ENCODE data around the gene FBL. TPM values are rescaled to one million over a fixed set of nuclear protein-coding genes. Genes with fewer than 3 reads are reported as not detected.
A peak's percentile ranks its signal among the peaks of the same experiment; 100 is the strongest.

FBL gene
- total RNA-seq, 1 donor from 2014 or later = 135 TPM

DNA sequence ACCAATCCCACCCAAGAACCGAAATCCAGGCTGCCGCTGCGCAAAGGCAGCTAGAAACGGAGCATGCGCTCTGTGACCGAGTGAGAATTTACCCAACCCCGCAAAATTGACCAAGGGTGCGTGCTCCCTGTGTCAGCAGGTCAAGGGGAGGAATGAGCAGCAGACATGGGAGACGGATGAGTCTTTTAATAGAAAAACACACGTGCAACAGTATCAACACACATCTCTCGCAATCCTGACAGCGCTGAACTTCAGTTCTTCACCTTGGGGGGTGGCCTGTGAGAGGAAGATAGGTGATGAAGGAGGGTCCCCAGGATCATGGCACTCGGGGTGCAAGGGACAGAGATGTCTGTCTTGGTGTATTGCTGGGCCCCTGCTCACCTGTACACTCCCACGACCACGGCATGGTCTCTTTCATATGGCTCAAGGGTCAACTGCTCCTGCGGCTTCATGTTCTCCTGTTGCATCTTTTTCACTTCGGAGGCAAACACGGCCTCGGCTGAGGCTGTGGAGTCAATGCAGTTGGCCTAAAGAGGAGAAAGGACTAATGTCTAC, 11.8 kb downstream of the FBL start:
- Histone ChIP-seq H3K9ac (ENCODE audit: low read length) (no peak overlapping the region), H4K20me1 (ENCODE audit: insufficient read depth, low read length) (peaks cover 16% of the 10 kb centered on the region), H3K9me3 (ENCODE audit: insufficient read depth, low read depth, low read length) (no peaks in the 10 kb centered on the region), H3K27me3 (ENCODE audit: insufficient read depth, low read length) (no peaks in the 10 kb centered on the region), H3K4me3 (ENCODE audit: insufficient read depth, low read depth, low read length) (no peak overlapping the region), H3K4me1 (ENCODE audit: insufficient read depth, low read length) (peaks cover 6% of the 10 kb centered on the region), H2AFZ (ENCODE audit: low read depth, low read length) (peak overlapping the region; percentile 91), H3K79me2 (ENCODE audit: insufficient read depth, low read length) (peaks cover 38% of the 10 kb centered on the region), H3K27ac (ENCODE audit: low read depth, low read length) (no peak overlapping the region), H3K36me3 (ENCODE audit: insufficient read depth, low read length) (peaks cover 54% of the 10 kb centered on the region), H3K4me2 (ENCODE audit: low read length) (peak overlapping the region; percentile 92)
- peak overlapping the region; percentile 82 for H3K4me3 Mint-ChIP-seq (ENCODE audit: unreplicated experiment)
- DNase-seq (ENCODE audit: low read depth) (no peak), FAIRE-seq (no peak)
- TF ChIP-seq CTCF (IDR thresholded peaks at IDR 0.05; ENCODE audit: insufficient read depth, low read depth, low read length) (no peak), EZH2 (IDR thresholded peaks at IDR 0.05; ENCODE audit: insufficient read depth, low read length) (no peak)
- peaks cover 2% of the 10 kb centered on the region for H3K9me3 Mint-ChIP-seq (ENCODE audit: unreplicated experiment)
- peaks cover 21% of the 10 kb centered on the region for H3K36me3 Mint-ChIP-seq (ENCODE audit: low read depth, unreplicated experiment)
- H3K27ac Mint-ChIP-seq (ENCODE audit: unreplicated experiment) = peak overlapping the region; percentile 70
- no peaks in the 10 kb centered on the region for H3K27me3 Mint-ChIP-seq (ENCODE audit: low read depth, unreplicated experiment)
- peaks cover 17% of the 10 kb centered on the region for H3K4me1 Mint-ChIP-seq (ENCODE audit: low read depth, unreplicated experiment)

DNA sequence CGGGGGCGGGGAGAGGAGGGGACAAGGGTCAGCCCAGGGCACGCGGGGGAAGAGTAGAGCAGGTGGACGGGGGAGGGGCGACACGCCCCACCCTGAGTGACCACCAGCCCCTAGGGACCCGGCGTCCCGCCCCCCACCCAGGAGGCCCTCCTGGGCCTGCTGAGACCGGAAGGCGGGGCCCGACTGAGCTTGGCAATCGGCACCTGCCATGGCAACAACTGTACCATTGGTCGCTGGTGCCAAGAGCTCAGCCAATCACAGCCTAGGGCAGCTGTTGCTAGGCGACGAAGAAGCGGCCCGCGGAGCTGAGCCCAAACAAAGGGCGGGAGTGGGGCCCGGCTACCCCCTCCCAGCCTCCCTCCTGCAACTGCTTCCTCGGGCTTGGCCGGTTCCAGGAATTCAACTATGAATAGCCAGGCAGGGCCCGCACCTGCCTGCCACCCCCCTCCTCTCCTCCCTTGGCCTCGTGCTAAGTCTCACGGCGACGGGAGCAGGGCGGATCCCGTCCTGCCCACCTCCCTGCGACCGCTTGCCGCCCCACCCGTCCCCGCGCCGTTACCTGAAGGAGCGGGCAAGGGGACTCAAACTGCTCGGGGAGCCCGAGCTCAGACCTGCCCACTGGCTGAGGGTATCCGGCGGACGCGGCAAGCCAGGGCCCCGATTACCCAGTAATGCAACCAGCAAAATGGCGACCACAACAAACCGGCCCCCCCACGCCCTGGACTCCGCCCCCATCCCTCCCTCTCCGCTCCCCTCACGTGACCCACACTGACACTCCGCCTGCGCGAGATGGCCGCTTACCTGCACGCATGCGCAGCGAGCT, 12.5 kb downstream of the FBL start, which contains the start of gene DYRK1B:
DYRK1B (minus strand) TSS at position 699 of the 823 bp plus-strand sequence. CDS start 2,295 bp downstream, outside the sequence.
- Histone ChIP-seq H3K27ac (ENCODE audit: low read depth, low read length) (peak within 1 kb of the TSS; percentile 96), H3K4me1 (ENCODE audit: insufficient read depth, low read length) (peaks cover 6% of the 10 kb centered on the region), H3K79me2 (ENCODE audit: insufficient read depth, low read length) (peaks cover 31% of the 10 kb centered on the region), H2AFZ (ENCODE audit: low read depth, low read length) (peak within 1 kb of the TSS; percentile 91), H3K9me3 (ENCODE audit: insufficient read depth, low read depth, low read length) (no peaks in the 10 kb centered on the region), H3K27me3 (ENCODE audit: insufficient read depth, low read length) (no peaks in the 10 kb centered on the region), H3K36me3 (ENCODE audit: insufficient read depth, low read length) (peaks cover 50% of the 10 kb centered on the region), H4K20me1 (ENCODE audit: insufficient read depth, low read length) (peaks cover 12% of the 10 kb centered on the region), H3K4me3 (ENCODE audit: insufficient read depth, low read depth, low read length) (peak within 1 kb of the TSS; percentile 78), H3K4me2 (ENCODE audit: low read length) (peak within 1 kb of the TSS; percentile 92), H3K9ac (ENCODE audit: low read length) (peak within 1 kb of the TSS; percentile 98)
- peak within 1 kb of the TSS; percentile 94 for H3K4me3 Mint-ChIP-seq (ENCODE audit: unreplicated experiment)
- peak within 1 kb of the TSS; percentile 93 for H3K27ac Mint-ChIP-seq (ENCODE audit: unreplicated experiment)
- H3K4me1 Mint-ChIP-seq (ENCODE audit: low read depth, unreplicated experiment) = peaks cover 17% of the 10 kb centered on the region
- H3K36me3 Mint-ChIP-seq (ENCODE audit: low read depth, unreplicated experiment) = peaks cover 26% of the 10 kb centered on the region
- DNase-seq (ENCODE audit: low read depth) = peak; percentile 87
- FAIRE-seq = no peak
- peaks cover 2% of the 10 kb centered on the region for H3K9me3 Mint-ChIP-seq (ENCODE audit: unreplicated experiment)
- no peaks in the 10 kb centered on the region for H3K27me3 Mint-ChIP-seq (ENCODE audit: low read depth, unreplicated experiment)
- TF ChIP-seq CTCF (IDR thresholded peaks at IDR 0.05; ENCODE audit: insufficient read depth, low read depth, low read length) (no peak), EZH2 (IDR thresholded peaks at IDR 0.05; ENCODE audit: insufficient read depth, low read length) (no peak)

Data from astrocyte (in vitro differentiated cells and primary cell).